HepG2 (cell line): ENCODE measurements around the gene COMT. TPM values are rescaled to one million over a fixed set of nuclear protein-coding genes. Genes with fewer than 3 reads are reported as not detected.

Experiments used
- CCAR2 ChIP-seq: fragments of 200-400 bp; formaldehyde crosslinking; optimal IDR thresholded peaks from 2 replicates; pipeline ENCODE3; 2018; ENCODE audit warnings: low read depth, mild to moderate bottlenecking, low read length, moderate library complexity
- DPF2 ChIP-seq: sonication (generic); formaldehyde crosslinking; IDR thresholded peaks from 2 replicates; pipeline ENCODE4 v1.4.0; 2020; ENCODE audit warnings: mild to moderate bottlenecking, low read depth, missing genetic modification reagents, borderline replicate concordance
- HBP1 ChIP-seq: IDR thresholded peaks from 2 replicates; pipeline ENCODE4 v1.6.1; 2016; ENCODE audit warnings: low read depth, control low read depth
- KLF11 ChIP-seq: IDR thresholded peaks from 2 replicates; pipeline ENCODE4 v1.6.1; 2016; ENCODE audit warnings: missing compliant biosample characterization
- MED1 ChIP-seq: sonication (generic); formaldehyde crosslinking; IDR thresholded peaks from 2 replicates; pipeline ENCODE4 v1.4.0; 2020; ENCODE audit warnings: missing genetic modification reagents
- NFATC3 ChIP-seq: sonication (generic); formaldehyde crosslinking; IDR thresholded peaks from 2 replicates; pipeline ENCODE4 v1.5.1; 2020; ENCODE audit warnings: mild to moderate bottlenecking, missing genetic modification reagents
- PCBP2 ChIP-seq: fragments of 200-400 bp; formaldehyde crosslinking; optimal IDR thresholded peaks from 2 replicates; pipeline ENCODE3; 2018; ENCODE audit warnings: low read length, low read depth; ENCODE audit not compliant: poor library complexity, severe bottlenecking
- RNF2 ChIP-seq: fragments of 450-650 bp; conservative IDR thresholded peaks from 2 replicates; pipeline ENCODE4 v1.6.1; 2016; ENCODE audit warnings: low read depth
- SAFB2 ChIP-seq: sonication (generic); formaldehyde crosslinking; IDR thresholded peaks from 2 replicates; pipeline ENCODE4 v1.5.1; 2020; ENCODE audit warnings: missing genetic modification reagents, low read depth, mild to moderate bottlenecking, borderline replicate concordance
- ZC3H13 ChIP-seq: sonication (generic); formaldehyde crosslinking; IDR thresholded peaks from 2 replicates; pipeline ENCODE4 v1.8.1; 2023; ENCODE audit warnings: mild to moderate bottlenecking, missing genetic modification reagents, moderate library complexity
- ZFAT ChIP-seq: sonication (generic); formaldehyde crosslinking; conservative IDR thresholded peaks from 2 replicates; pipeline ENCODE4 v1.8.1; 2023; ENCODE audit warnings: missing genetic modification reagents, inconsistent platforms
- ZFP90 ChIP-seq: sonication (generic); formaldehyde crosslinking; IDR thresholded peaks from 2 replicates; pipeline ENCODE4 v1.8.0; 2022; ENCODE audit warnings: missing genetic modification reagents, mild to moderate bottlenecking, inconsistent platforms, borderline replicate concordance
- ZNF609 ChIP-seq: sonication (generic); formaldehyde crosslinking; IDR thresholded peaks from 2 replicates; pipeline ENCODE4 v1.4.0; 2020; ENCODE audit warnings: mild to moderate bottlenecking, missing genetic modification reagents, borderline replicate concordance
- ZNF619 ChIP-seq: sonication (generic); formaldehyde crosslinking; IDR thresholded peaks from 2 replicates; pipeline ENCODE4 v1.4.0; 2020; ENCODE audit warnings: mild to moderate bottlenecking, missing genetic modification reagents
- ZNF839 ChIP-seq: sonication (generic); formaldehyde crosslinking; IDR thresholded peaks from 2 replicates; pipeline ENCODE4 v1.4.0; 2020; ENCODE audit warnings: missing genetic modification reagents, mild to moderate bottlenecking, borderline replicate concordance
- polyA plus RNA-seq, 8 experiments: library from polyadenylated mRNA; depleted of rRNA in 3 of 8; stranded (reverse) in 7 of 8; unstranded in 1 of 8; fragments of >200 nt; fragmentation: Illumina TruSeq in 4 of 8; extraction: Trizol in 4 of 8; gene quantifications; 2 replicates each; pipeline versions ENCODE4 v1.2.1 to v1.2.3, GENCODE V29; 2011 to 2016; ENCODE audit warnings: low read depth in 4 of 8, missing spikeins in 1 of 8, mixed read lengths in 1 of 8; ENCODE audit not compliant: insufficient read depth in 1 of 8
- total RNA-seq, 5 experiments: library from RNA; depleted of rRNA; stranded (reverse); fragments of >200 nt; fragmentation: Illumina TruSeq; extraction: Trizol; gene quantifications; 2 replicates each; pipeline ENCODE4 v1.2.3, GENCODE V29; 2016; ENCODE audit warnings: low read depth in 1 of 5
- TF ChIP-seq, protein P1 (sequence below): sonication (generic); formaldehyde crosslinking; IDR thresholded peaks from 2 replicates; pipeline ENCODE4 v1.5.1; 2020; ENCODE audit warnings: mild to moderate bottlenecking, moderate library complexity, missing genetic modification reagents
- TF ChIP-seq, protein P2 (sequence below): sonication (generic); formaldehyde crosslinking; IDR thresholded peaks from 2 replicates; pipeline ENCODE4; 2020; ENCODE audit warnings: missing genetic modification reagents, mild to moderate bottlenecking, borderline replicate concordance

Gene COMT
- total and polyA plus RNA-seq, 2 of the 13 experiments (the other 11 are each of a cell fraction or from before 2014, with no cell fraction given) = 156 to 162 TPM

GRCh38 chr22:19970479-19971275 is 29.1 kb downstream of the COMT start (continued):
- TF ChIP-seq, protein P1, sequence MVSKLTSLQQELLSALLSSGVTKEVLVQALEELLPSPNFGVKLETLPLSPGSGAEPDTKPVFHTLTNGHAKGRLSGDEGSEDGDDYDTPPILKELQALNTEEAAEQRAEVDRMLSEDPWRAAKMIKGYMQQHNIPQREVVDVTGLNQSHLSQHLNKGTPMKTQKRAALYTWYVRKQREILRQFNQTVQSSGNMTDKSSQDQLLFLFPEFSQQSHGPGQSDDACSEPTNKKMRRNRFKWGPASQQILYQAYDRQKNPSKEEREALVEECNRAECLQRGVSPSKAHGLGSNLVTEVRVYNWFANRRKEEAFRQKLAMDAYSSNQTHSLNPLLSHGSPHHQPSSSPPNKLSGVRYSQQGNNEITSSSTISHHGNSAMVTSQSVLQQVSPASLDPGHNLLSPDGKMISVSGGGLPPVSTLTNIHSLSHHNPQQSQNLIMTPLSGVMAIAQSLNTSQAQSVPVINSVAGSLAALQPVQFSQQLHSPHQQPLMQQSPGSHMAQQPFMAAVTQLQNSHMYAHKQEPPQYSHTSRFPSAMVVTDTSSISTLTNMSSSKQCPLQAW (CRISPR knock-in tag) = peak; percentile 94
- TF ChIP-seq ZNF619 (CRISPR knock-in tag) (peak; percentile 83), RNF2 (no peak), ZNF839 (CRISPR knock-in tag) (0 out of 2 replicates have a peak, but pooled peaks have one; percentile 27), ZFAT (no peak), MED1 (CRISPR knock-in tag) (peak; percentile 92), CCAR2 (no peak), DPF2 (CRISPR knock-in tag) (peak; percentile 16; the same call in 1 of the 2 replicates), HBP1 (CRISPR knock-in tag) (peak; percentile 18; the same call in 1 of the 2 replicates), ZFP90 (CRISPR knock-in tag) (peak; percentile 83; the same call in 1 of the 2 replicates), ZNF609 (peak; percentile 51; the same call in 1 of the 2 replicates), NFATC3 (no peak), SAFB2 (peak; percentile 48; the same call in 1 of the 2 replicates), KLF11 (CRISPR knock-in tag) (peak; percentile 78; the same call in 1 of the 2 replicates), PCBP2 (peak; percentile 75), ZC3H13 (peak; percentile 81; the same call in 1 of the 2 replicates)
- TF ChIP-seq, protein P2, sequence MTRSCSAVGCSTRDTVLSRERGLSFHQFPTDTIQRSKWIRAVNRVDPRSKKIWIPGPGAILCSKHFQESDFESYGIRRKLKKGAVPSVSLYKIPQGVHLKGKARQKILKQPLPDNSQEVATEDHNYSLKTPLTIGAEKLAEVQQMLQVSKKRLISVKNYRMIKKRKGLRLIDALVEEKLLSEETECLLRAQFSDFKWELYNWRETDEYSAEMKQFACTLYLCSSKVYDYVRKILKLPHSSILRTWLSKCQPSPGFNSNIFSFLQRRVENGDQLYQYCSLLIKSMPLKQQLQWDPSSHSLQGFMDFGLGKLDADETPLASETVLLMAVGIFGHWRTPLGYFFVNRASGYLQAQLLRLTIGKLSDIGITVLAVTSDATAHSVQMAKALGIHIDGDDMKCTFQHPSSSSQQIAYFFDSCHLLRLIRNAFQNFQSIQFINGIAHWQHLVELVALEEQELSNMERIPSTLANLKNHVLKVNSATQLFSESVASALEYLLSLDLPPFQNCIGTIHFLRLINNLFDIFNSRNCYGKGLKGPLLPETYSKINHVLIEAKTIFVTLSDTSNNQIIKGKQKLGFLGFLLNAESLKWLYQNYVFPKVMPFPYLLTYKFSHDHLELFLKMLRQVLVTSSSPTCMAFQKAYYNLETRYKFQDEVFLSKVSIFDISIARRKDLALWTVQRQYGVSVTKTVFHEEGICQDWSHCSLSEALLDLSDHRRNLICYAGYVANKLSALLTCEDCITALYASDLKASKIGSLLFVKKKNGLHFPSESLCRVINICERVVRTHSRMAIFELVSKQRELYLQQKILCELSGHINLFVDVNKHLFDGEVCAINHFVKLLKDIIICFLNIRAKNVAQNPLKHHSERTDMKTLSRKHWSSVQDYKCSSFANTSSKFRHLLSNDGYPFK (CRISPR knock-in tag) = peak; percentile 37; the same call in 1 of the 2 replicates
